T-helper 2 cell treated with Interferon-gamma antibody and Interleukin-4, amounts not matched to agents 5 μg/mL and 100 μg/mL, for 36 hours (primary cell): ENCODE data around the gene NDUFC2.
A peak's percentile ranks its signal among the peaks of the same experiment; 100 is the strongest.
"Not testable (repeated sequence)": the region's sequence is repeated elsewhere in the genome, so short reads cannot be mapped to it uniquely, and the experiment has no call there.

Experiments used
- DNase-seq: peaks from one replicate; pipeline ENCODE4 v3.0.0; 2021; ENCODE audit warnings: low spot score
- H3K27ac Mint-ChIP-seq: one replicate; pipeline ENCODE4 v1.8.0; 2021; ENCODE audit warnings: mild to moderate bottlenecking, mixed read lengths
- H3K27me3 Mint-ChIP-seq: one replicate; pipeline ENCODE4 v1.8.0; 2021; ENCODE audit warnings: low read depth, mixed read lengths
- H3K36me3 Mint-ChIP-seq: one replicate; pipeline ENCODE4 v1.8.0; 2021; ENCODE audit warnings: low read depth, mixed read lengths
- H3K4me1 Mint-ChIP-seq: one replicate; pipeline ENCODE4 v1.8.0; 2021; ENCODE audit warnings: low read depth, mixed read lengths
- H3K4me3 Mint-ChIP-seq: one replicate; pipeline ENCODE4 v1.8.0; 2022; ENCODE audit warnings: mild to moderate bottlenecking, moderate library complexity, mixed read lengths
- H3K9me3 Mint-ChIP-seq: one replicate; pipeline ENCODE4 v1.8.0; 2021; ENCODE audit warnings: mixed read lengths

The NDUFC2 gene

DNA sequence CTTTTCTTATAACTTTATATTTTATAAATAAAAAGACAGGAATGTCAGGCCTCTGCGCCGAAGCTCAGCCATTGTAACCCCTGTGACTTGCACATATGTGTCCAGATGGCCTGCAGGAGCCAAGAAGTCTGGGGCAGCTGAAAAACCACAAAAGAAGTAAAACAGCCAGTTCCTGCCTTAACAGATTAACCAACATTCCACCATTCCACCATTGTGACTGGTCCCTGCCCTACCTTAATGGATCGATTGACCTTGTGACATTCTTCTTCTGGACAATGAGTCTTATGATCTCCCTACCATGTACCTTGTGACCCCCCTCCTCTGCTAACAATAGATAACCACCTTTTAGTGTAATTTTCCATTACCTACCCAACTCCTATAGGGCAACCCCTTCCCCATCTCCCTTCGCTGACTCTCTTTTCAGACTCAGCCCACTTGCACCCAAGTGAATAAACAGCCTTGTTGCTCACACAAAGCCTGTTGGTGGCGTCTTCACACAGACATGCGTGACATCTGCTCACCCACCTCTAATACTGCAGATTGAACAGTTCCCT is 6.9 kb upstream of the NDUFC2 start:
- H3K27me3 Mint-ChIP-seq, H3K9me3 Mint-ChIP-seq, H3K27ac Mint-ChIP-seq, H3K4me1 Mint-ChIP-seq, DNase-seq, H3K4me3 Mint-ChIP-seq, H3K36me3 Mint-ChIP-seq: not testable (repeated sequence)

GRCh38 chr11:78085972-78086371 is 6.3 kb upstream of the NDUFC2 start:
- no peaks in the 10 kb centered on the region for H3K36me3 Mint-ChIP-seq
- H3K27ac Mint-ChIP-seq: no peak overlapping the region
- no peaks in the 10 kb centered on the region for H3K27me3 Mint-ChIP-seq
- H3K4me3 Mint-ChIP-seq: no peak overlapping the region
- H3K4me1 Mint-ChIP-seq: peaks cover 9% of the 10 kb centered on the region
- no peaks in the 10 kb centered on the region for H3K9me3 Mint-ChIP-seq
- DNase-seq: no peak

GRCh38 chr11:78084506-78084905 is 4.8 kb upstream of the NDUFC2 start:
- H3K36me3 Mint-ChIP-seq, DNase-seq, H3K27ac Mint-ChIP-seq, H3K27me3 Mint-ChIP-seq, H3K4me3 Mint-ChIP-seq, H3K9me3 Mint-ChIP-seq: not testable (repeated sequence)
- H3K4me1 Mint-ChIP-seq: peaks cover 15% of the 10 kb centered on the region

DNA sequence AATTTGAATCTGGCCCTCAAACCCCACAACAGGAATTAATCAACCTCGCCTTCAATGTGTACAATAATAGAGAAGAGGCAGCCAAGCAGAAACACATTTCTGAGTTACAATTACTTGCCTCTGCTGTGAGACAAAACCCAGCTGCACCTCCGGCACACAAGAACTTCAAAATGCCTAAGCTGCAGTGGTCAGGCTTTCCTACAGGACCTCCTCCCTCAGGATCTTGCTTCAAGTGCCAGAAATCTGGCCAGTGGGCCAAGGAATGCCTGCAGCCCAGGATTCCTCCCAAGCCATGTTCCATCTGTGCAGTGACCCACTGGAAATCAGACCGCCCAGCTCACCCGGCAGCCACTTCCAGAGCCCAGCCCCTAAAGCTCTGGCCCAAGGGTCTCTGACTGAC is 3.4 kb upstream of the NDUFC2 start:
- Mint-ChIP-seq H3K27ac (no peak overlapping the region), H3K27me3 (no peaks in the 10 kb centered on the region), H3K36me3 (no peaks in the 10 kb centered on the region), H3K4me1 (peaks cover 20% of the 10 kb centered on the region), H3K4me3 (no peak overlapping the region), H3K9me3 (no peaks in the 10 kb centered on the region)
- no peak for DNase-seq

- Mint-ChIP-seq H3K4me1 (peaks cover 27% of the 10 kb centered on the region), H3K4me3 (peak overlapping the region; percentile 48), H3K9me3 (no peaks in the 10 kb centered on the region), H3K27me3 (no peaks in the 10 kb centered on the region), H3K36me3 (peaks cover 3% of the 10 kb centered on the region), H3K27ac (no peak overlapping the region)
- no peak for DNase-seq
Measured at GRCh38 chr11:78082146-78082545, 2.5 kb upstream of the NDUFC2 start.

- H3K36me3 Mint-ChIP-seq: peaks cover 7% of the 10 kb centered on the region
- DNase-seq: no peak
- no peaks in the 10 kb centered on the region for H3K27me3 Mint-ChIP-seq
- H3K4me1 Mint-ChIP-seq: peaks cover 30% of the 10 kb centered on the region
- no peaks in the 10 kb centered on the region for H3K9me3 Mint-ChIP-seq
- H3K27ac Mint-ChIP-seq: peak overlapping the region; percentile 64
- peak overlapping the region; percentile 48 for H3K4me3 Mint-ChIP-seq
Measured at GRCh38 chr11:78081583-78081982, 1.9 kb upstream of the NDUFC2 start.

DNA sequence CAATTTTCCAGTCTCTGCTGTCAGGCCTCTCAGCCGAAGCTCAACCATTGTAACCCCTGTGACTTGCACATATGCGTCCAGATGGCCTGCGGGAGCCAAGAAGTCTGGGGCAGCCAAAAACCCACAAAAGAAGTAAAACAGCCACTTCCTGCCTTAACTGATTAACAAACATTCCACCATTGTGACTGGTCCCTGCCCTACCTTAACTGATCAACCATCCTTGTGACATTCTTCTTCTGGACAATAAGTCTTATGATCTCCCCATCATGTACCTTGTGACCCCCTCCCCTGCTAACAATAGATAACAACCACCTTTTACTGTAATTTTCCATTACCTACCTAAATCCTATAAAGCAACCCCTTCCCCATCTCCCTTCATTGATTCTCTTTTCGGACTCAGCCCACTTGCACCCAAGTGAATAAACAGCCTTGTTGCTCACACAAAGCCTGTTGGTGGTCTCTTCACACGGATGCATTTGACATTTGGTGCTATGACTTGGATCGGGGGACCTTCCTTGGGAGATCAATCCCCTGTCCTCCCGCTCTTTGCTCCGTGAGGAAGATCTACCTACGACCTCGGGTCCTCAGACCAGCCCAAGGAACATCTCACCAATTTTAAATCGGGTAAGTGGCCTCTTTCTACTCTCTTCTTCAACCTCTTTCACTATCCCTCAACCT is 1.3 kb upstream of the NDUFC2 start:
- no peaks in the 10 kb centered on the region for H3K9me3 Mint-ChIP-seq
- peak overlapping the region; percentile 48 for H3K4me3 Mint-ChIP-seq
- DNase-seq: no peak
- peaks cover 32% of the 10 kb centered on the region for H3K4me1 Mint-ChIP-seq
- peak overlapping the region; percentile 64 for H3K27ac Mint-ChIP-seq
- H3K27me3 Mint-ChIP-seq: no peaks in the 10 kb centered on the region
- H3K36me3 Mint-ChIP-seq: peaks cover 8% of the 10 kb centered on the region

DNA sequence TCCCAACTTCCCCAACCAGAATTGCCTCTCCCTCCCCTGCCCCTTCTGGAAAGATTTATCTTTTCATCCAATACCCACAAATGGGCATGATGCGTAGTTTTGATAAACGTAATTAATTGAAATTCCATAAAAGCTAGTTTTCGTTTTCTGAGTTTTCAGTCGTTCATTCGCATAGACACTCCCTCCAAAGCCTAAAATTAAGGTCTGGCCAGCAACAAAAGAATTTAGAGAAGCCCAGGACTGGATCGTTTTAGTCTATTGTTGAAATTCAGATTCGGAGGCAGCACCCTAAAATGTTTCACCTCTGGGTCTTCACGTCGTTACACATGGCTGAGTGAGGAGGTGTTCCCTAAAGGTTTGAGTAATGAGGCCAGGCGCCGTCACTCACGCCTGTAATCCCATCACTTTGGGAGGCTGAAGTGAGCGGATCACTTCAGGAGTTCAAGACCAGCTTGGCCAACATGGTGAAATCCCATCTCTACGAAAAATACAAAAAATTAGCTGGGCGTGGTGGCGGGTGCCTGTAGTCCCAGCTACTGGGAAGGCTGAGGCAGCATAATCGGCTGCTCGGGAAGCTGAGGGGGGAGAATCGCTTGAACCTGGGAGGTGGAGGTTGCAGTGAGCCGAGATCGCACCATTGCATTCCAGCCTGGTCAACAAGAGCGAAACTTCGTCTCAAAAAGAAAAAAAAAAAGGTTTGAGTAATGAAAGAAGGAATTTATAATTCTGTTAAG is 589 bp upstream of the NDUFC2 start:
- no peak for DNase-seq
- H3K36me3 Mint-ChIP-seq: peaks cover 9% of the 10 kb centered on the region
- no peaks in the 10 kb centered on the region for H3K27me3 Mint-ChIP-seq
- H3K4me1 Mint-ChIP-seq: peaks cover 34% of the 10 kb centered on the region
- peak overlapping the region; percentile 88 for H3K27ac Mint-ChIP-seq
- H3K4me3 Mint-ChIP-seq: peak overlapping the region; percentile 96
- H3K9me3 Mint-ChIP-seq: no peaks in the 10 kb centered on the region

GRCh38 chr11:78078218-78079167 is 1.2 kb downstream of the NDUFC2 start:
- H3K9me3 Mint-ChIP-seq: no peaks in the 10 kb centered on the region
- peaks cover 40% of the 10 kb centered on the region for H3K4me1 Mint-ChIP-seq
- peak overlapping the region; percentile 96 for H3K4me3 Mint-ChIP-seq
- H3K36me3 Mint-ChIP-seq: peaks cover 15% of the 10 kb centered on the region
- no peaks in the 10 kb centered on the region for H3K27me3 Mint-ChIP-seq
- no peak for DNase-seq
- peak overlapping the region; percentile 88 for H3K27ac Mint-ChIP-seq

GRCh38 chr11:78077592-78077991 is 2.1 kb downstream of the NDUFC2 start:
- not testable (repeated sequence) for H3K27me3 Mint-ChIP-seq, H3K27ac Mint-ChIP-seq, DNase-seq, H3K9me3 Mint-ChIP-seq
- Mint-ChIP-seq H3K4me1 (peaks cover 41% of the 10 kb centered on the region), H3K36me3 (peaks cover 16% of the 10 kb centered on the region), H3K4me3 (peak overlapping the region; percentile 96)

GRCh38 chr11:78076733-78077403 is 2.8 kb downstream of the NDUFC2 start:
- no peaks in the 10 kb centered on the region for H3K9me3 Mint-ChIP-seq
- peaks cover 42% of the 10 kb centered on the region for H3K4me1 Mint-ChIP-seq
- DNase-seq: no peak
- H3K27ac Mint-ChIP-seq: no peak overlapping the region
- H3K4me3 Mint-ChIP-seq: peak overlapping the region; percentile 96
- peaks cover 20% of the 10 kb centered on the region for H3K36me3 Mint-ChIP-seq
- H3K27me3 Mint-ChIP-seq: no peaks in the 10 kb centered on the region

- Mint-ChIP-seq H3K4me1 (peaks cover 27% of the 10 kb centered on the region), H3K9me3 (no peaks in the 10 kb centered on the region), H3K4me3 (no peak overlapping the region), H3K27ac (no peak overlapping the region), H3K27me3 (no peaks in the 10 kb centered on the region), H3K36me3 (peaks cover 32% of the 10 kb centered on the region)
- DNase-seq: no peak
Measured at GRCh38 chr11:78074756-78075155, 4.9 kb downstream of the NDUFC2 start.

DNA sequence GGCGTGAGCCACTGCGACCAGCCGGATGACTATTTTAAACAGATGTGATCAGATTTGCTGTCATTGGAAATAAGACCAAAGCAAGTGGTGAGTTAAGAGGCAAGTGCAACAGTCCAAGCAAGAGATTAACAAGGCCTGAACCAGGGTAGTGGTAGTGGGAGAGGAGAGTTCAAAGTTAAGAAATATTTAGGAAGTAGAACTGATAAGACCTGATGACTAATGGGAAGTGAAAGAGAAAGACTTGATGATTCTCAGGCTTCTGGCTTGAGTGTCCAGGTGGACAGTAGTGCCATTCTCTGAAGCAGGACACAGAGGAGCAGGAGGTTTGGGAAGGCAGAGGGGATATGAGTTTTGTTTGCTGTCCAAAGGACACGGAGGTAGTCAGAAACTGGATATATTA is 7.2 kb downstream of the NDUFC2 start:
- Mint-ChIP-seq H3K27me3 (no peaks in the 10 kb centered on the region), H3K36me3 (peaks cover 48% of the 10 kb centered on the region), H3K27ac (no peak overlapping the region), H3K9me3 (no peaks in the 10 kb centered on the region), H3K4me3 (no peak overlapping the region), H3K4me1 (peaks cover 16% of the 10 kb centered on the region)
- no peak for DNase-seq
